ENCODE results near the gene NTN3. TPM values are rescaled to one million over a fixed set of nuclear protein-coding genes. Genes with fewer than 3 reads are reported as not detected.

The NTN3 gene
- total RNA-seq, 1 donor from 2014 or later, result 2.5 TPM

DNA sequence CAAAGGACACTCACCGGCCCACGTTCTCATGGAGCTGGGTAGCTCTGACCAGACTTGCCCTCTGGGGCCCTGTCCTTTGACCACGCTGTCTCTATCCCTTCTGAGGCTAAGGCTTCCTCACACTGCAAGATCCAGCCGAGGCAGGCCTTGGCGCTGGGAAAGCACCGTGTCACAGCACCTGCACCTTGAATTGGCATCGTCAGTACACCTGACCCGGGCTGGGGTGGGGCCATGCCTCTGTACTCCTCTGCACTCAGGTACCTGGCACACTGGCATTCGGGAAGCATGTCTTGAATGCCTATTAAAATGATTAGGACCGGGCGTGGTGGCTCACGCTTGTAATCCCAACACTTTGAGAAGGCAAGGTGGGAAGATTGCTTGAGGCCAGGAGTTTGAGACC, 9.9 kb downstream of the NTN3 start:
- Mint-ChIP-seq H3K27ac (no peak overlapping the region), H3K36me3 (ENCODE audit: insufficient read depth) (no peaks in the 10 kb centered on the region), H3K4me1 (ENCODE audit: low read depth) (peaks cover 17% of the 10 kb centered on the region), H3K9me3 (ENCODE audit: low read depth) (no peaks in the 10 kb centered on the region), H3K27me3 (peaks cover 3% of the 10 kb centered on the region), H3K4me3 (ENCODE audit: low read depth) (no peak overlapping the region)
- DNase-seq (ENCODE audit: low spot score, unreplicated experiment), result no peak
- TF ChIP-seq, protein P1, sequence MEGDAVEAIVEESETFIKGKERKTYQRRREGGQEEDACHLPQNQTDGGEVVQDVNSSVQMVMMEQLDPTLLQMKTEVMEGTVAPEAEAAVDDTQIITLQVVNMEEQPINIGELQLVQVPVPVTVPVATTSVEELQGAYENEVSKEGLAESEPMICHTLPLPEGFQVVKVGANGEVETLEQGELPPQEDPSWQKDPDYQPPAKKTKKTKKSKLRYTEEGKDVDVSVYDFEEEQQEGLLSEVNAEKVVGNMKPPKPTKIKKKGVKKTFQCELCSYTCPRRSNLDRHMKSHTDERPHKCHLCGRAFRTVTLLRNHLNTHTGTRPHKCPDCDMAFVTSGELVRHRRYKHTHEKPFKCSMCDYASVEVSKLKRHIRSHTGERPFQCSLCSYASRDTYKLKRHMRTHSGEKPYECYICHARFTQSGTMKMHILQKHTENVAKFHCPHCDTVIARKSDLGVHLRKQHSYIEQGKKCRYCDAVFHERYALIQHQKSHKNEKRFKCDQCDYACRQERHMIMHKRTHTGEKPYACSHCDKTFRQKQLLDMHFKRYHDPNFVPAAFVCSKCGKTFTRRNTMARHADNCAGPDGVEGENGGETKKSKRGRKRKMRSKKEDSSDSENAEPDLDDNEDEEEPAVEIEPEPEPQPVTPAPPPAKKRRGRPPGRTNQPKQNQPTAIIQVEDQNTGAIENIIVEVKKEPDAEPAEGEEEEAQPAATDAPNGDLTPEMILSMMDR (IDR thresholded peaks at IDR 0.05; ENCODE audit: unreplicated experiment), result no peak

DNA sequence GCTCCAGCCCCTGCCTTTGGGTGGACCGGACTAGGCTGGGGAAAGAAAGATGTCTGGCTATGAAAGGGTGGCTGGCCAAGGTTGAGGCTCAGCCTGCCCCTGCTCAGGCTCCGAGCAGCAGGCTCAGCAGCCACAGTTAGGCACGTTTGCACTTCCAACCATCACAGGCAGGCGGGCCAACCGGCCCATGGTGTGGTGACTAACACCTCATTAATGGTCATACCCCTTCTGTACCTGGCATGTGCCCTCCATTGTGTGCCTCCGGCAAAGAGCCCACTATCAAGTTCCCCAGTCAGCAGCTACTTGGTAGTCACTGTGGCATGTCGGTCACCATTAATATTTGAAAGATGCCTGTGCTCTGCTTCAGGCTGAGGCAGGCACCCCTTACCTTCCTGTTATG, 10.6 kb downstream of the NTN3 start:
- H3K9me3 Mint-ChIP-seq (ENCODE audit: low read depth), result no peaks in the 10 kb centered on the region
- TF ChIP-seq, protein P1 (IDR thresholded peaks at IDR 0.05; ENCODE audit: unreplicated experiment), result no peak
- DNase-seq (ENCODE audit: low spot score, unreplicated experiment), result no peak
- H3K36me3 Mint-ChIP-seq (ENCODE audit: insufficient read depth), result no peaks in the 10 kb centered on the region
- peaks cover 12% of the 10 kb centered on the region for H3K4me1 Mint-ChIP-seq (ENCODE audit: low read depth)
- H3K4me3 Mint-ChIP-seq (ENCODE audit: low read depth), result no peak overlapping the region
- H3K27me3 Mint-ChIP-seq, result peaks cover 3% of the 10 kb centered on the region
- no peak overlapping the region for H3K27ac Mint-ChIP-seq

DNA sequence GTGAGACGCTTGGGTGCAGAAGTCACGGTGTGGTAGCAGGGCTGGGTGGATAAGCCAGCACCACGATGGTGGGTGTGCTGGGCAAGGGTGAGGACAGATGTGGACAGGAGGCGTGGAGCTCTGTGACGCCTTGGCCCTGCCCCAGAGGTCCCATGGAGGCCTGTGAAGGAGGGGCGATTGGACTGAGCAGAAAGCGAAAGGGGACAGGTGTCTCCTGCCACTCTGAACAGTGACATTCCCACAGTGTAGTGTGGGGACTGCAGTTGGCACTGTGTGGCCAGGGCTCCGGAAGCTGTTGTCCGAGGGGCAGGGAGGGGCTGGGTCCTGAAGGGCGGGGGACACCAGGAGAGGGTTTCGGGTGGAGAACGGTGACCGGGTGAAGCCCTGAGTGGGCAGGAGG, 11.2 kb downstream of the NTN3 start:
- no peak overlapping the region for H3K4me3 Mint-ChIP-seq (ENCODE audit: low read depth)
- no peaks in the 10 kb centered on the region for H3K9me3 Mint-ChIP-seq (ENCODE audit: low read depth)
- no peak for DNase-seq (ENCODE audit: low spot score, unreplicated experiment)
- no peaks in the 10 kb centered on the region for H3K27me3 Mint-ChIP-seq
- H3K36me3 Mint-ChIP-seq (ENCODE audit: insufficient read depth), result no peaks in the 10 kb centered on the region
- peaks cover 7% of the 10 kb centered on the region for H3K4me1 Mint-ChIP-seq (ENCODE audit: low read depth)
- TF ChIP-seq, protein P1 (IDR thresholded peaks at IDR 0.05; ENCODE audit: unreplicated experiment), result no peak
- H3K27ac Mint-ChIP-seq, result peak overlapping the region; percentile 74

DNA sequence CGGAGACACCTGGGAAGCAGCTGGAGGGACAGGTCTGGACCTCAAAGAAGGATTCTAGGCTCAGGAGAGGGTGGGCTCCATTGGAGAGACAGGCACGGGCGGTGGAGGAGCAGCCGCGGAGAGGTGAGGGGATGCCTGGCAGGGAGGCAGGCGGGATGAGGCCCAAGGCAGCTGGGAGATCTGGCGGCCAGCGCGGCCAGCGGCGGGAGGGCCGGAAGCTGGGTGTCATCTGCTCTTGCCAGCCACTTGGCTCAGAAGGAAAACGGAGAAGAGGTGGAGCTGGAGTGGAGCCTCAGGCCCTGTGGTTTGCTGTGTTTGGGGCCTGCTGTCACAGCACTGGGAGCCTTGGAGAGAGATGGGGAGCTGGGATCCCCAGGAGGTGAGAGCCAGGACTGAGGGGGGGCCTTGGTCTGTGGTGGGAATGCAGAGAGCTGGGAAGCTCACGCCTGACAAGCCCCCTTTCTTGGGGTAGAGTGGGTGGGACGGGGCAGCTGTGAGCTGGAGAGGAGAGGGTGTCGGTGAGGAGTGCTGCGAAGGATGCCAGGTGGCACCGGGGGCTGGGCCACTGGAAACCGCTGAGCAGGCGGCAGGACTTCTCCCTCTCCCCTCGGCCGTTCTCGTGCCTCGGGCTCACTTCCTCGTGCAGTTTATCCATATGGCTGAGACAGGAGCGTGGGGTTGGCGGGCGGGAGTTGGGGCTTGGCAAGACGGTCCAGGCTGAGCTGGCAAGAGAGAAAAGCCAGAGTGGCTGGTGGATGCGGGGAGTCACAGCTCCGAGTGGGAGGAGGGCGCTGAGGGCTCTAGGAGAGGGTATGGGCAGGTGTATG, 11.8 kb downstream of the NTN3 start:
- DNase-seq (ENCODE audit: low spot score, unreplicated experiment), result no peak
- no peaks in the 10 kb centered on the region for H3K36me3 Mint-ChIP-seq (ENCODE audit: insufficient read depth)
- H3K4me1 Mint-ChIP-seq (ENCODE audit: low read depth), result peaks cover 7% of the 10 kb centered on the region
- H3K27me3 Mint-ChIP-seq, result no peaks in the 10 kb centered on the region
- peak overlapping the region; percentile 20 for H3K27ac Mint-ChIP-seq
- H3K9me3 Mint-ChIP-seq (ENCODE audit: low read depth), result no peaks in the 10 kb centered on the region
- H3K4me3 Mint-ChIP-seq (ENCODE audit: low read depth), result no peak overlapping the region
- TF ChIP-seq, protein P1 (IDR thresholded peaks at IDR 0.05; ENCODE audit: unreplicated experiment), result no peak

DNA sequence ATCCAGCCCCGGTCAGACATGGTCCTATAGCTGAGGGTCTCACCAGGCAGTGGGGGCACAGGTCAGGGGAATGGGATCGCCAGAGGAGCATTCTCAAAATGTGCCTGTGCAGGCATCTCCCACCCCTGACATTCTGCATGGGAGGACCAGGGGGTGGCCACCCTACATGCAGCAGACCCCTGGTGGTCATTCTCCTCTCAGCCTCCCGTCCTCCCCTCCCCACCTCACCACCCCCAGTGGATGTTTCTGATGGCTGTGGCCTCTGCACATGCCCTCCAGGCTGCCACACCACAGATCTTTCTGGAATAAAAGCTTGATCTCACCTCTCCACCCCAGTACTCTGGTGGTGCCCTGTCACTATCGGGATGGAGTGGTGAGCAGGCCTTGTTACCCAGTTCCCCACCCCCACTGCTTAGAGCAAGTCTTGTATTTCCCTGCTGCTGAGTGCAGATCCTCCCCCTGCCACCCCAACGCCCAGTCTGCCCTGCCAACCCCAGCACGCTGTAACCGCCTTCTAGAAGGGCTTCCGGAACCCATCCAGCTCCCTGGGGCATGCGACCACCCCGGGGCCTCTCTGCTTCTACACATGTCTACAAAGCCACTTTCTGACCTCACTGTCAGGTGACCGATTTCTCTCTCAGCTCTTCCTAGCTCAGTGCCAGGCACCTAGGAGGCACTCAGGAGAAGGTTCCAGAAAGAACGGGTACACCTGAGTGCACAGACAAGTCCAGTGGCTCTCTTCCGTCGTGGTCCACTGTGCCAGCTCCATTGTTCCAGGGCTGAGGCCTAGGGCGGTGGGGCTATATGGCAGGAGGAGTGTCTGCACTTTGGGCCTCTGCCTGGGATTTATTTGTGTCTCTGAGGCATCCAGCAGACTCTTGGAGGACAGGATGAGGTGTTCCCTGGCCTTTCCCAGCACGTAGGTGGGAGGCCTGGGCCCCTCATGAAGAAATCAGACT, 13.1 kb downstream of the NTN3 start:
- Mint-ChIP-seq H3K36me3 (ENCODE audit: insufficient read depth) (no peaks in the 10 kb centered on the region), H3K4me3 (ENCODE audit: low read depth) (no peak overlapping the region), H3K4me1 (ENCODE audit: low read depth) (peaks cover 7% of the 10 kb centered on the region), H3K27ac (no peak overlapping the region), H3K27me3 (no peaks in the 10 kb centered on the region), H3K9me3 (ENCODE audit: low read depth) (no peaks in the 10 kb centered on the region)
- TF ChIP-seq, protein P1 (IDR thresholded peaks at IDR 0.05; ENCODE audit: unreplicated experiment), result no peak
- no peak for DNase-seq (ENCODE audit: low spot score, unreplicated experiment)

Data from progenitor cell of endocrine pancreas (in vitro differentiated cells).